H1 (cell line): ENCODE data around the gene FMNL2. TPM values are rescaled to one million over a fixed set of nuclear protein-coding genes. Genes with fewer than 3 reads are reported as not detected.

ENCODE experiments used
- CTCF ChIA-PET: fragments of 300-600 bp; sonication (Branson Sonifier 250); formaldehyde crosslinking; loops from one replicate; lab custom pipeline; 2021; ENCODE audit not compliant: partially characterized antibody; lab: Charles Lee
- POLR2A ChIA-PET: fragments of 300-600 bp; sonication (Branson Sonifier 250); formaldehyde crosslinking; loops from one replicate; lab custom pipeline; 2021; ENCODE audit warnings: inconsistent platforms; ENCODE audit not compliant: partially characterized antibody; lab: Charles Lee
- DNase-seq, 2 experiments: peaks; one replicate each; pipeline versions ENCODE4 v3.0.0 to v3.0.0-alpha.2; 2010 to 2022; ENCODE audit warnings: low spot score in 2 of 2, low read depth in 1 of 2, mixed read lengths in 1 of 2
- FAIRE-seq: peaks from 2 replicates; lab custom pipeline; 2011; peaks lifted over from hg19 to GRCh38; lab: Jason Lieb, UNC
- H2AFZ ChIP-seq: 2 replicates; pipeline ENCODE4 v1.8.1; 2012; ENCODE audit warnings: low read length, inconsistent platforms
- H2AK5ac ChIP-seq: 2 replicates; pipeline ENCODE4 v1.6.1; 2013; ENCODE audit warnings: low read depth, low read length
- H2BK120ac ChIP-seq: replicated peaks from 2 replicates; pipeline ENCODE3; 2013; ENCODE audit warnings: low read depth, low read length, inconsistent platforms
- H2BK12ac ChIP-seq: 2 replicates; pipeline ENCODE4 v1.6.1; 2013; ENCODE audit warnings: low read depth, low read length
- H2BK15ac ChIP-seq: 2 replicates; pipeline ENCODE4 v1.6.1; 2013; ENCODE audit warnings: low read length
- H2BK20ac ChIP-seq: 2 replicates; pipeline ENCODE4 v1.6.1; 2013; ENCODE audit warnings: low read length
- H2BK5ac ChIP-seq: 2 replicates; pipeline ENCODE4 v1.6.1; 2013; ENCODE audit warnings: low read depth, low read length
- H3K14ac ChIP-seq: 2 replicates; pipeline ENCODE4 v1.6.1; 2013; ENCODE audit warnings: inconsistent platforms; ENCODE audit not compliant: insufficient read length
- H3K18ac ChIP-seq: 2 replicates; pipeline ENCODE4 v1.6.1; 2013; ENCODE audit warnings: low read length; ENCODE audit errors: extremely low read depth
- H3K23ac ChIP-seq: 2 replicates; pipeline ENCODE4 v1.6.1; 2013; ENCODE audit warnings: inconsistent platforms; ENCODE audit not compliant: insufficient read length
- H3K23me2 ChIP-seq: 2 replicates; pipeline ENCODE4 v1.6.1; 2013; ENCODE audit warnings: low read depth, low read length
- H3K27ac ChIP-seq: 2 replicates; pipeline ENCODE4 v1.6.1; 2011; ENCODE audit warnings: low read depth, low read length, inconsistent platforms
- H3K27me3 ChIP-seq, 4 experiments: replicated peaks in 1 of 4; 1 replicate in 1 of 4; 2 replicates in 3 of 4; pipeline versions ENCODE4 v1.6.1 to v1.8.1; 2011 to 2013; ENCODE audit warnings: low read length in 3 of 4, mild to moderate bottlenecking in 3 of 4, inconsistent platforms in 2 of 4, mixed read lengths in 2 of 4, moderate library complexity in 1 of 4; ENCODE audit not compliant: control insufficient read depth in 3 of 4, insufficient read depth in 3 of 4; ENCODE audit errors: extremely low read depth in 1 of 4
- H3K36me3 ChIP-seq, 4 experiments: 2 replicates each; pipeline versions ENCODE4 v1.6.1 to v1.8.1; 2011 to 2013; ENCODE audit warnings: mild to moderate bottlenecking in 4 of 4, low read length in 3 of 4, moderate library complexity in 2 of 4, control low read depth in 1 of 4, inconsistent platforms in 1 of 4; ENCODE audit not compliant: insufficient read depth in 4 of 4, control insufficient read depth in 2 of 4
- H3K4ac ChIP-seq: replicated peaks from 2 replicates; pipeline ENCODE3; 2013; ENCODE audit warnings: low read length, low read depth, mixed read lengths, inconsistent platforms; ENCODE audit not compliant: insufficient read length
- H3K4me1 ChIP-seq, 4 experiments: replicated peaks in 1 of 4; 1 replicate in 1 of 4; 2 replicates in 3 of 4; pipeline versions ENCODE4 v1.6.1 to v1.8.1; 2011 to 2013; ENCODE audit warnings: low read length in 3 of 4, inconsistent platforms in 2 of 4, mixed read lengths in 1 of 4; ENCODE audit not compliant: insufficient read depth in 4 of 4, control insufficient read depth in 3 of 4
- H3K4me2 ChIP-seq, 2 experiments: 2 replicates each; pipeline versions ENCODE4 v1.6.1 to v1.8.1; 2011 to 2013; ENCODE audit warnings: low read depth in 2 of 2, low read length in 2 of 2, control low read depth in 1 of 2, inconsistent platforms in 1 of 2, mild to moderate bottlenecking in 1 of 2; ENCODE audit not compliant: insufficient read depth in 1 of 2
- H3K4me3 ChIP-seq, 4 experiments: fragments of 200-600, 300-600 bp in 1 of 4; sonication (generic), shearing (Covaris generic), sonication (Bioruptor Twin) in 1 of 4; 2 replicates each; pipeline versions ENCODE4 v1.5.1 to v1.8.1; 2011 to 2016; ENCODE audit warnings: low read length in 4 of 4, low read depth in 3 of 4, control low read depth in 2 of 4, inconsistent platforms in 2 of 4, mild to moderate bottlenecking in 2 of 4, mixed read lengths in 1 of 4, moderate library complexity in 1 of 4; ENCODE audit not compliant: insufficient read depth in 2 of 4; ENCODE audit errors: extremely low read depth in 1 of 4
- H3K56ac ChIP-seq: replicated peaks from 2 replicates; pipeline ENCODE3; 2013; ENCODE audit warnings: low read depth, mild to moderate bottlenecking, mixed read lengths, low read length, inconsistent platforms; ENCODE audit not compliant: insufficient read length
- H3K79me1 ChIP-seq: 2 replicates; pipeline ENCODE4 v1.6.1; 2013; ENCODE audit warnings: low read depth, low read length, control low read depth
- H3K79me2 ChIP-seq, 2 experiments: 2 replicates each; pipeline versions ENCODE4 v1.6.1 to v1.8.1; 2012 to 2013; ENCODE audit warnings: low read length in 2 of 2, mild to moderate bottlenecking in 2 of 2, inconsistent platforms in 1 of 2; ENCODE audit not compliant: insufficient read depth in 2 of 2, control insufficient read depth in 1 of 2
- H3K9ac ChIP-seq, 4 experiments: replicated peaks in 1 of 4; 1 replicate in 1 of 4; 2 replicates in 3 of 4; pipeline versions ENCODE4 v1.6.1 to v1.8.1; 2011 to 2013; ENCODE audit warnings: low read depth in 3 of 4, low read length in 3 of 4, control low read depth in 2 of 4, mild to moderate bottlenecking in 2 of 4, moderate library complexity in 2 of 4, inconsistent platforms in 1 of 4; ENCODE audit errors: extremely low read depth in 1 of 4
- H3K9me3 ChIP-seq, 2 experiments: 2 replicates each; pipeline versions ENCODE4 v1.6.1 to v1.8.1; 2012 to 2013; ENCODE audit warnings: mild to moderate bottlenecking in 2 of 2, moderate library complexity in 2 of 2, control low read depth in 1 of 2, inconsistent platforms in 1 of 2, low read depth in 1 of 2, low read length in 1 of 2, mixed read lengths in 1 of 2; ENCODE audit not compliant: insufficient read depth in 2 of 2
- H4K20me1 ChIP-seq, 2 experiments: replicated peaks in 1 of 2; 2 replicates each; pipeline versions ENCODE3 to v1.8.1; 2011 to 2013; ENCODE audit warnings: inconsistent platforms in 2 of 2, low read length in 2 of 2, mild to moderate bottlenecking in 1 of 2; ENCODE audit not compliant: insufficient read depth in 2 of 2, control insufficient read depth in 1 of 2
- H4K5ac ChIP-seq: 2 replicates; pipeline ENCODE4 v1.6.1; 2013; ENCODE audit warnings: low read length, low read depth, mixed read lengths, inconsistent platforms; ENCODE audit not compliant: insufficient read length
- H4K8ac ChIP-seq: 2 replicates; pipeline ENCODE4 v1.8.0; 2013; ENCODE audit warnings: mild to moderate bottlenecking, moderate library complexity, low read length, inconsistent platforms; ENCODE audit not compliant: insufficient read depth; ENCODE audit errors: extremely low read depth
- H4K91ac ChIP-seq: replicated peaks from 2 replicates; pipeline ENCODE3; 2013; ENCODE audit warnings: low read length, mixed read lengths, inconsistent platforms; ENCODE audit not compliant: insufficient read length
- BCL11A ChIP-seq, 2 experiments: IDR thresholded peaks; one replicate each; pipeline ENCODE4 v1.6.1; 2011; ENCODE audit warnings: low read depth in 2 of 2, low read length in 2 of 2, mild to moderate bottlenecking in 2 of 2
- CBX8 ChIP-seq: fragments of 300-800, 300-1000 bp; sonication (generic); IDR thresholded peaks from 2 replicates; pipeline ENCODE4 v1.7.1; 2016; ENCODE audit warnings: low read depth, low read length, borderline replicate concordance
- CHD2 ChIP-seq: IDR thresholded peaks from 2 replicates; pipeline ENCODE4 v1.6.1; 2012; ENCODE audit warnings: low read length, improper control_type of control experiment
- CREB1 ChIP-seq: IDR thresholded peaks from 2 replicates; pipeline ENCODE4 v1.6.1; 2012; ENCODE audit warnings: inconsistent platforms
- FOSL1 ChIP-seq: IDR thresholded peaks from 2 replicates; pipeline ENCODE4 v1.6.1; 2011; ENCODE audit warnings: mild to moderate bottlenecking, low read depth, low read length, moderate library complexity; ENCODE audit not compliant: insufficient read depth
- JUN ChIP-seq: IDR thresholded peaks from 2 replicates; pipeline ENCODE4 v1.6.1; 2011; ENCODE audit warnings: low read depth, mild to moderate bottlenecking, improper control_type of control experiment, low read length
- KDM1A ChIP-seq: fragments of 200-600, 300-600 bp; sonication (generic); IDR thresholded peaks from 2 replicates; pipeline ENCODE4 v1.7.1; 2016; ENCODE audit warnings: mild to moderate bottlenecking, low read length, borderline replicate concordance
- KDM4A ChIP-seq: IDR thresholded peaks from one replicate; pipeline ENCODE4 v1.7.1; 2012; ENCODE audit warnings: low read depth, mild to moderate bottlenecking, moderate library complexity, low read length, inconsistent platforms; ENCODE audit not compliant: severe bottlenecking
- RBBP5 ChIP-seq: IDR thresholded peaks from 2 replicates; pipeline ENCODE4 v1.7.1; 2012; ENCODE audit warnings: low read depth, mild to moderate bottlenecking, inconsistent platforms, low read length, moderate library complexity, borderline replicate concordance
- SUZ12 ChIP-seq: fragments of 200-600 bp; sonication (generic); IDR thresholded peaks from 2 replicates; pipeline ENCODE4 v1.6.1; 2012; ENCODE audit warnings: mild to moderate bottlenecking, inconsistent platforms, low read length, moderate library complexity, mixed read lengths
- TCF12 ChIP-seq: IDR thresholded peaks from 2 replicates; pipeline ENCODE4 v1.6.1; 2011; ENCODE audit warnings: low read depth, mild to moderate bottlenecking, low read length
- USF2 ChIP-seq: IDR thresholded peaks from 2 replicates; pipeline ENCODE4 v1.6.1; 2011; ENCODE audit warnings: low read length, improper control_type of control experiment
- polyA plus RNA-seq, 7 experiments: library from polyadenylated mRNA; depleted of rRNA in 3 of 7; stranded (reverse) in 5 of 7; unstranded in 2 of 7; fragments of >200 nt in 5 of 7; fragments of 200-250 nt in 2 of 7; gene quantifications; 1 replicate in 5 of 7; 2 replicates in 1 of 7; 4 replicates in 1 of 7; pipeline versions ENCODE4 v1.2.1 to v1.2.3, GENCODE V29; 2011 to 2013; ENCODE audit warnings: missing spikeins in 2 of 7, mixed read lengths in 2 of 7
- total RNA-seq: library from RNA; stranded (reverse); fragmentation: NEBNext Ultra II Directional; extraction: Animal tissue kit (Norgen Biotek cat#: 25700); gene quantifications from 2 replicates; pipeline ENCODE4 v1.2.1, GENCODE V29; 2021

FMNL2 gene
- total and polyA plus RNA-seq, 2 of the 8 experiments (the other 6 are each of a cell fraction or from before 2014, with no cell fraction given), result 15.5 to 45.1 TPM

GRCh38 chr2:152394326-152394725 lies 59.4 kb downstream of the FMNL2 start:
- no peak overlapping the region for H2BK20ac ChIP-seq
- no peak for DNase-seq
- no peaks in the 10 kb centered on the region for H3K23me2 ChIP-seq
- H3K4ac ChIP-seq, result no peak overlapping the region
- no peak overlapping the region for H2AK5ac ChIP-seq
- H3K4me3 ChIP-seq, result no peak overlapping the region
- H2BK120ac ChIP-seq, result no peak overlapping the region
- no peak overlapping the region for H2BK12ac ChIP-seq
- peaks cover 0 to 12% (median 8%) of the 10 kb centered on the region in 4 experiments; a peak in 5 of 7 replicates for H3K4me1 ChIP-seq
- FAIRE-seq, result no peak
- no peak overlapping the region for H3K23ac ChIP-seq
- no peak overlapping the region for H3K14ac ChIP-seq
- no peak overlapping the region for H3K56ac ChIP-seq
- no peaks in the 10 kb centered on the region for H3K9me3 ChIP-seq
- H3K18ac ChIP-seq, result no peak overlapping the region
- H3K9ac ChIP-seq, result no peak overlapping the region
- peaks cover 0 to 12% of the 10 kb centered on the region in 2 experiments for H4K20me1 ChIP-seq
- no peak overlapping the region for H2BK5ac ChIP-seq
- no peak overlapping the region for H3K4me2 ChIP-seq
- H3K79me2 ChIP-seq, result peaks cover 0 to 85% of the 10 kb centered on the region in 2 experiments
- H3K79me1 ChIP-seq, result peaks cover 6% of the 10 kb centered on the region
- H4K8ac ChIP-seq, result no peak overlapping the region
- no peak overlapping the region for H3K27ac ChIP-seq
- CTCF ChIA-PET, result interaction anchor here (0.7 to 1.9 kb wide), 3 partner anchors 10 to 242 kb away, joined by 3 to 4 read pairs (median 4); no protein-coding TSS in a partner anchor
- H3K36me3 ChIP-seq, result no peaks in the 10 kb centered on the region
- no peak overlapping the region for H4K91ac ChIP-seq
- H3K27me3 ChIP-seq, result no peaks in the 10 kb centered on the region
- H2AFZ ChIP-seq, result no peak overlapping the region
- no peak overlapping the region for H2BK15ac ChIP-seq
- H4K5ac ChIP-seq, result no peak overlapping the region
- POLR2A ChIA-PET, result no interaction called here
- TF ChIP-seq CBX8 (no peak), BCL11A (IDR thresholded peaks at IDR 0.05; ENCODE audit: low read depth in 2 of 2, low read length in 2 of 2) (no peak), TCF12 (no peak), SUZ12 (no peak), USF2 (no peak), CHD2 (no peak), FOSL1 (no peak), KDM4A (no peak), JUN (no peak), KDM1A (no peak), CREB1 (no peak), RBBP5 (no peak)
